ENCODE results near the gene INTS7.
A peak's percentile ranks its signal among the peaks of the same experiment; 100 is the strongest.

INTS7 gene, protein sequence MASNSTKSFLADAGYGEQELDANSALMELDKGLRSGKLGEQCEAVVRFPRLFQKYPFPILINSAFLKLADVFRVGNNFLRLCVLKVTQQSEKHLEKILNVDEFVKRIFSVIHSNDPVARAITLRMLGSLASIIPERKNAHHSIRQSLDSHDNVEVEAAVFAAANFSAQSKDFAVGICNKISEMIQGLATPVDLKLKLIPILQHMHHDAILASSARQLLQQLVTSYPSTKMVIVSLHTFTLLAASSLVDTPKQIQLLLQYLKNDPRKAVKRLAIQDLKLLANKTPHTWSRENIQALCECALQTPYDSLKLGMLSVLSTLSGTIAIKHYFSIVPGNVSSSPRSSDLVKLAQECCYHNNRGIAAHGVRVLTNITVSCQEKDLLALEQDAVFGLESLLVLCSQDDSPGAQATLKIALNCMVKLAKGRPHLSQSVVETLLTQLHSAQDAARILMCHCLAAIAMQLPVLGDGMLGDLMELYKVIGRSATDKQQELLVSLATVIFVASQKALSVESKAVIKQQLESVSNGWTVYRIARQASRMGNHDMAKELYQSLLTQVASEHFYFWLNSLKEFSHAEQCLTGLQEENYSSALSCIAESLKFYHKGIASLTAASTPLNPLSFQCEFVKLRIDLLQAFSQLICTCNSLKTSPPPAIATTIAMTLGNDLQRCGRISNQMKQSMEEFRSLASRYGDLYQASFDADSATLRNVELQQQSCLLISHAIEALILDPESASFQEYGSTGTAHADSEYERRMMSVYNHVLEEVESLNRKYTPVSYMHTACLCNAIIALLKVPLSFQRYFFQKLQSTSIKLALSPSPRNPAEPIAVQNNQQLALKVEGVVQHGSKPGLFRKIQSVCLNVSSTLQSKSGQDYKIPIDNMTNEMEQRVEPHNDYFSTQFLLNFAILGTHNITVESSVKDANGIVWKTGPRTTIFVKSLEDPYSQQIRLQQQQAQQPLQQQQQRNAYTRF

GRCh38 chr1:212035123-212035834, at the start of gene INTS7, which contains the start of gene DTL:
Gene INTS7 (minus strand): TSS chr1:212035557. CDS start chr1:212035437, 120 bp downstream.
Gene DTL (plus strand): TSS chr1:212035748. CDS start chr1:212035891, 143 bp downstream.
- no peaks in the 10 kb centered on the region for H3K27me3 ChIP-seq (ENCODE audit: insufficient read depth, low read length)
- peak within 1 kb of the TSS; percentile 100 for H2AFZ ChIP-seq (ENCODE audit: low read depth, low read length)
- H3K36me3 ChIP-seq (ENCODE audit: insufficient read depth, low read length): peaks cover 17% of the 10 kb centered on the region
- no peaks in the 10 kb centered on the region for H3K9me3 ChIP-seq (ENCODE audit: low read length)
- peaks cover 22% of the 10 kb centered on the region for H3K4me1 ChIP-seq (ENCODE audit: insufficient read depth, low read length)
- peak within 1 kb of the TSS; percentile 66 for H3K4me3 ChIP-seq (ENCODE audit: low read length)

DNA sequence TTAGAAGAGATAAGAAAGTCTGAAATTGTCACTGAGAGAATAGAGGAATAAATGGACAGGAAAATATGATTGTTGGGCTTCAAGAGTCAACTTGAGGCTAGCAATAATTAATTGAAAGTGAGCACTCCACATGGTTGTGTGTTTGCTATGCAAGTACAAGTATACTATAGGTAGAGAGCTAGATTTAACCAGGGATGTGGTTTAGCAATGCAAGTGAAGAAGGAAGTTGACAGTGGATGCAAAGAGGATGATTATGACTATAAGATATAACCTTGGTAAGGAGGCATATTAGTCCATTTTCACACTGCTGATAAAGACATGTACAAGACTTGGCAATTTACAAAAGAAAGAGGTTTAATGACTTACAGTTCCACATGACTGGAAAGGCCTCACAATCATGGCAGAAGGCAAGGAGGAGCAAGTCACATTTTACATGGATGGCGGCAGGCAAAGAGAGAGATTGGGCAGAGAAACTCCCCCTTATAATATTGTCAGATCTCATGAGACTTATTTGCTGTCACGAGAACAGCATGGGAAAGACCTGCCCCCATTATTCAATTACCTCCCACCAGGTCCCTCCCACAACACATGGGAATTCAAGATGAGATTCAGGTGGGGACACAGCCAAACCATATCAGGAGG, 47.5 kb upstream of the INTS7 start:
- Histone ChIP-seq H3K9me3 (ENCODE audit: low read length) (no peaks in the 10 kb centered on the region), H2AFZ (ENCODE audit: low read depth, low read length) (no peak overlapping the region), H3K27me3 (ENCODE audit: insufficient read depth, low read length) (no peaks in the 10 kb centered on the region), H3K36me3 (ENCODE audit: insufficient read depth, low read length) (peaks cover 74% of the 10 kb centered on the region), H3K4me1 (ENCODE audit: insufficient read depth, low read length) (no peaks in the 10 kb centered on the region), H3K4me3 (ENCODE audit: low read length) (no peak overlapping the region)

- Histone ChIP-seq H3K9me3 (ENCODE audit: low read length) (no peaks in the 10 kb centered on the region), H3K36me3 (ENCODE audit: insufficient read depth, low read length) (peaks cover 77% of the 10 kb centered on the region), H3K4me3 (ENCODE audit: low read length) (no peak overlapping the region)
Measured at GRCh38 chr1:212078826-212079225, 43.5 kb upstream of the INTS7 start.

DNA sequence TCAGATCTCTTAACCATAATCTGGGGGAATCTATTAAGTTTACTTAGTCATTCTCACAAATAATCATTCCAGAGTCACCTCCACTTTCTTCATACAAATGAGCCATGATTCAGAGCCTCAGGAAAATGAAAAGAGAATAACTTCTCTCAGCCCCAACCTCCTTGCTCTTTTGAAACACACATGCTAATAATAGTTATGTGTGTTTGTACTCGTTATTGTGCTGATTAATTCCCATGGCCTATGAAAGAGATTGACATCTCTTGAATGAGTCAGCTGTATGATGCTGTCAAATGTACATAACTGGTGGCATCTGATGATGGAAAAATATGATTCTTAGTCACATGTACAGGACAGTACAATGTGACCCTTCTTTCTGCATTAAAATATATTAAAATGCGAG, 41.7 kb upstream of the INTS7 start:
- no peaks in the 10 kb centered on the region for H3K27me3 ChIP-seq (ENCODE audit: insufficient read depth, low read length)
- H3K9me3 ChIP-seq (ENCODE audit: low read length): no peaks in the 10 kb centered on the region
- H2AFZ ChIP-seq (ENCODE audit: low read depth, low read length): no peak overlapping the region
- no peak overlapping the region for H3K4me3 ChIP-seq (ENCODE audit: low read length)
- no peaks in the 10 kb centered on the region for H3K4me1 ChIP-seq (ENCODE audit: insufficient read depth, low read length)
- peaks cover 71% of the 10 kb centered on the region for H3K36me3 ChIP-seq (ENCODE audit: insufficient read depth, low read length)

More at GRCh38 chr1:212078826-212079225, 43.5 kb upstream of the INTS7 start:
- H3K27me3 ChIP-seq (ENCODE audit: insufficient read depth, low read length): no peaks in the 10 kb centered on the region
- H2AFZ ChIP-seq (ENCODE audit: low read depth, low read length): no peak overlapping the region
- no peaks in the 10 kb centered on the region for H3K4me1 ChIP-seq (ENCODE audit: insufficient read depth, low read length)

DNA sequence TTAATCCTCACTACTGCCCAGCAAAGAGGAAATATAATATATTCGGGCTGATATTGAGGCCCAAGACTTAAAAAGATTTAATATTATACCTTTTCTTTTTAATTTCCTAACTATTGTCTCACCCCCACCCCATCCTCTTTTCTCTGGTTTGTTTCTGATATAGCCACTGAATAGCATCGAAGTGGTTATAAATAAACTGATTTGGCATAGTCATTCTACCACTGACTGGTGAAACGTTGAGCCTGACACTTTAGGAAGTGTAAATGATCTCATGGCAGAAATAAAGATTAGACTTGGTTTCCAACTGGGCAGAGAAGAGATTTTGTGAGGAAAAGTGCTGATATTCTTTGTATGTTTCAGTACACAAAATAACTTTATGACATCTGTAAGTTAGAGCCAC, 39.5 kb upstream of the INTS7 start:
- Histone ChIP-seq H3K9me3 (ENCODE audit: low read length) (no peaks in the 10 kb centered on the region), H3K4me3 (ENCODE audit: low read length) (no peak overlapping the region), H3K4me1 (ENCODE audit: insufficient read depth, low read length) (no peaks in the 10 kb centered on the region), H2AFZ (ENCODE audit: low read depth, low read length) (no peak overlapping the region), H3K36me3 (ENCODE audit: insufficient read depth, low read length) (peaks cover 72% of the 10 kb centered on the region), H3K27me3 (ENCODE audit: insufficient read depth, low read length) (no peaks in the 10 kb centered on the region)

DNA sequence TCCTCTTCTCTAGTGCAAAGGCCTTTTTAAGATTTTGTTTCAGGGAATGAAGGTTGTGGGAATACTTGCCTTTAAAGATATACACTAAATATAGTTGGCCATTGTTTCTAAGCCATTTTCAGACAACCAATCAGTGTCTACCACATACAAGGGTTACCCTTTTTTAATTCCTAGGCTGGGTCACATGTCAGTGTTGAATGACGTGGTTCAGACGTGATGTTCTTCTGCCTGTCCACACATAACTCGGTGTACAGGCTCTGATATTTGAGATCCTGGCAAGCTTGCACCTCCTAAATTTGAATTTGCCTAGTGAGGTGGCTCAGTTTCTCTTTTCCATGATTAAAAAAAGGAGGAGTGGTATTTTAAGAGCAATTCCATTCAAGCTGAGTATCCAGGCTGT, 39.0 kb upstream of the INTS7 start:
- peaks cover 72% of the 10 kb centered on the region for H3K36me3 ChIP-seq (ENCODE audit: insufficient read depth, low read length)

GRCh38 chr1:212073490-212073889, 38.1 kb upstream of the INTS7 start:
- Histone ChIP-seq H2AFZ (ENCODE audit: low read depth, low read length) (no peak overlapping the region), H3K27me3 (ENCODE audit: insufficient read depth, low read length) (no peaks in the 10 kb centered on the region), H3K4me1 (ENCODE audit: insufficient read depth, low read length) (no peaks in the 10 kb centered on the region), H3K36me3 (ENCODE audit: insufficient read depth, low read length) (peaks cover 75% of the 10 kb centered on the region), H3K9me3 (ENCODE audit: low read length) (no peaks in the 10 kb centered on the region), H3K4me3 (ENCODE audit: low read length) (no peak overlapping the region)

More for the DNA sequence above, 39.0 kb upstream of the INTS7 start:
- no peak overlapping the region for H2AFZ ChIP-seq (ENCODE audit: low read depth, low read length)
- no peak overlapping the region for H3K4me3 ChIP-seq (ENCODE audit: low read length)
- H3K4me1 ChIP-seq (ENCODE audit: insufficient read depth, low read length): no peaks in the 10 kb centered on the region
- no peaks in the 10 kb centered on the region for H3K9me3 ChIP-seq (ENCODE audit: low read length)
- no peaks in the 10 kb centered on the region for H3K27me3 ChIP-seq (ENCODE audit: insufficient read depth, low read length)

DNA sequence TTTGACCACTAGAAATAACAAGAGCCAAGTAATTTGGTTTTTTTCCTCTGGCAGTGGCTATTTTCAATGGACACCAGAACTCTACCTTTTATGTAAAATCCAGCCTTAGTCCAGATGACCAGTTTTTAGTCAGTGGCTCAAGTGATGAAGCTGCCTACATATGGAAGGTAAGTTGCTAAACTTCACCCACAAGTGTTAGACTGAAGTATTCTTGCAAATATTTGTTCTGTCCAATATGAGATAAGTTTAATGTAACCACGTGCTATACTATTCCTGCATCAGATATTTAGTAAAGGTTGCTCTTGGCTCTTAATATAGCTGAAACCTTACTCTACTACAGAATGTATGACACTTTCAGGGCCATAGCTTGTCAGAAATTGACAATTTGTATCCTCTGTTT, 36.7 kb upstream of the INTS7 start:
- H2AFZ ChIP-seq (ENCODE audit: low read depth, low read length): no peak overlapping the region
- H3K36me3 ChIP-seq (ENCODE audit: insufficient read depth, low read length): peaks cover 81% of the 10 kb centered on the region
- no peaks in the 10 kb centered on the region for H3K27me3 ChIP-seq (ENCODE audit: insufficient read depth, low read length)
- H3K4me3 ChIP-seq (ENCODE audit: low read length): no peak overlapping the region
- no peaks in the 10 kb centered on the region for H3K4me1 ChIP-seq (ENCODE audit: insufficient read depth, low read length)
- no peaks in the 10 kb centered on the region for H3K9me3 ChIP-seq (ENCODE audit: low read length)

DNA sequence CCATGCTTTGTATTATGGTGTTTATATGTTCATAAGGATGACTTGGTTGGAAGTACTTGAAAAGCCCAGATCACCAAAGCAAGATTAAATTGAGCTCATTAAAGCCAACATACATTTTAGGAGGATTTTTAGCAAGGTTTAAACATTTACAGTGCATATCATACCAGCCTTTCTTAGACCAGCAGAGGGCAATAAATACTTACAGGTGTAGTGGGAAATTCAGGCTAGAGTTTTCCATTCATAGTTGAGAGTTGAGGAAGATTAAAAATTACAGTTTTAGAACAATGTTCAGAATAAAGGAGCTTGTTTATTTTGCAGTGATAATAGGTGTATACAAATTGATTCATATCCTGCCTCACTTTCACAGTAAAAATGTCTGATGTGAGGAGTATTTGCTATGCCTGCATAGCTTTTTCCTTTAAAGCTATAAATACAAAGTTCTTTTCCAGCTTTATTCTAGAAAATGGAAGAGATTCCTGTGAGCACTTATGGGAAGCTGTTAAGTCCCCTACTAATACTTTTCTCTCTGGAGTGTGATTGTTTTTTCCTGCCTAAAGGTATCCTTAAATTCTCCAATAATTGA, 35.5 kb upstream of the INTS7 start:
- Histone ChIP-seq H3K36me3 (ENCODE audit: insufficient read depth, low read length) (peaks cover 85% of the 10 kb centered on the region), H3K4me1 (ENCODE audit: insufficient read depth, low read length) (no peaks in the 10 kb centered on the region), H2AFZ (ENCODE audit: low read depth, low read length) (no peak overlapping the region), H3K4me3 (ENCODE audit: low read length) (no peak overlapping the region), H3K27me3 (ENCODE audit: insufficient read depth, low read length) (no peaks in the 10 kb centered on the region), H3K9me3 (ENCODE audit: low read length) (no peaks in the 10 kb centered on the region)

DNA sequence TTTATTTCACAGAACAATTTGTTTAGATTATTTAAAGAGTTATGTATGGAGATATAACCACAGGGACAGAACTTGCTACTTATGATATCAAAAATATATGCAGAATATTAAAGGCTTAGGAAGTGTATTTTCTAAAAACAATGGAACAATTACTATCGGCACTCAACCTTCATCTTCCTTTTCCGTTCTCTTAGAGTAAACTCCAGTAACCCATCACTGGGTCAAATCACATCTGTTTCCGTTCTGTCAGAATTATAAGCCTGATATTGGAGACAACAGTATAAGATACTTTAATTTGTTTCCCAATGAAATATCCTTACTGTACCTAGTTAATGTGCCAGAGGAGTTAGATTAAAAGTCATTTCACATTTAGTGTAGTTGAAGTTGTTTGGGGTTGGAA, 32.4 kb upstream of the INTS7 start:
- Histone ChIP-seq H2AFZ (ENCODE audit: low read depth, low read length) (no peak overlapping the region), H3K27me3 (ENCODE audit: insufficient read depth, low read length) (no peaks in the 10 kb centered on the region), H3K9me3 (ENCODE audit: low read length) (no peaks in the 10 kb centered on the region), H3K4me1 (ENCODE audit: insufficient read depth, low read length) (no peaks in the 10 kb centered on the region), H3K4me3 (ENCODE audit: low read length) (no peak overlapping the region), H3K36me3 (ENCODE audit: insufficient read depth, low read length) (peaks cover 79% of the 10 kb centered on the region)

DNA sequence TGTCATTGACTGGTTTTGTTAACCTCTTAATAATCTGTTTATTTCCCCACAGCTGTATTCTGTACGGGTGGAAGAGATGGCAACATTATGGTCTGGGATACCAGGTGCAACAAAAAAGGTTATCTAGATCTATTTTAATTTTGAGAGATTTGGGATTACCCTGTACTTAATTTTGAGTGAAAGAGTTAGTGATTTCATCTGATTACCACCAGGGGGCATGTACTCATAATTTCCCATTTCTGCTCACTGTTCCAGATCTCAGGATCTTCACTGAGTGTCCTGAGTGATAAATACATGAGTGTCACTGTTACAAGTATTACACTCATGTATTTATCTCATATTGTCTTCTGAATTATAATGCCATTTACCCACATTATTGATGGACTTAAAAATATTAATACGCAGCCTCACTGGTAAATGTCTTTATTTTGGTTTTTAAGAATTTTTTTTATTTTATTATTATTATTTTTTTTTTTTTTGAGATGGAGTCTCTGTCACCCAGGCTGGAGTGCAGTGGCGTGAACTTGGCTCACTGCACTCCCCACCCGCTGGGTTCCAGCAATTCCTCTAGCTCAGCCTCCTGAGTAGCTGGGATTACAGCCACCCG, 27.6 kb upstream of the INTS7 start:
- no peaks in the 10 kb centered on the region for H3K9me3 ChIP-seq (ENCODE audit: low read length)
- H3K27me3 ChIP-seq (ENCODE audit: insufficient read depth, low read length): no peaks in the 10 kb centered on the region
- peaks cover 43% of the 10 kb centered on the region for H3K36me3 ChIP-seq (ENCODE audit: insufficient read depth, low read length)
- no peak overlapping the region for H2AFZ ChIP-seq (ENCODE audit: low read depth, low read length)
- H3K4me3 ChIP-seq (ENCODE audit: low read length): no peak overlapping the region
- H3K4me1 ChIP-seq (ENCODE audit: insufficient read depth, low read length): no peaks in the 10 kb centered on the region

Data from neuron (in vitro differentiated cells).